HG03457 (cell line): ENCODE data around the gene AK4.
"Not testable (repeated sequence)": the region's sequence is repeated elsewhere in the genome, so short reads cannot be mapped to it uniquely, and the experiment has no call there.

ENCODE experiments used
- ATAC-seq: cut with Tn5 transposase; IDR thresholded peaks from one replicate; pipeline ENCODE4 v1.9.1; 2021; ENCODE audit warnings: moderate number of reproducible peaks; ENCODE audit not compliant: unreplicated experiment

Gene AK4

DNA sequence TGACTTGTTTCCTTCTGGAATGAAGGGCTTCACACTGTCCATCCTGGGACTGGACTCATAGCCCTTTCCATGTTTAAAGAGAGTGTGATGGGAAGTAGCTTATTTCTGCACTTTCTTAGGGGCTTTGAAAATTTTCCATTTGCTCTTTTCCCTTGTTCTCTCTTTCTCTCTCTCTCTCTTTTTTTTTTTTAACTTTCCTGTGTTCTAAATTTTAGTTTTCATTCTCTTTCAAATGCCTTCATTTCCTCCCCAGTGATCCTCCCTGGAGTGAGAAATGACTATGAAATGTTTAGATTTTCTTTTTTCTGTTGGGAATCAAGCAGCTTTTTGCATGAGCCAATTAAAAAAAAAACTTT lies 2.1 kb downstream of the AK4 start:
- ATAC-seq, result no peak

DNA sequence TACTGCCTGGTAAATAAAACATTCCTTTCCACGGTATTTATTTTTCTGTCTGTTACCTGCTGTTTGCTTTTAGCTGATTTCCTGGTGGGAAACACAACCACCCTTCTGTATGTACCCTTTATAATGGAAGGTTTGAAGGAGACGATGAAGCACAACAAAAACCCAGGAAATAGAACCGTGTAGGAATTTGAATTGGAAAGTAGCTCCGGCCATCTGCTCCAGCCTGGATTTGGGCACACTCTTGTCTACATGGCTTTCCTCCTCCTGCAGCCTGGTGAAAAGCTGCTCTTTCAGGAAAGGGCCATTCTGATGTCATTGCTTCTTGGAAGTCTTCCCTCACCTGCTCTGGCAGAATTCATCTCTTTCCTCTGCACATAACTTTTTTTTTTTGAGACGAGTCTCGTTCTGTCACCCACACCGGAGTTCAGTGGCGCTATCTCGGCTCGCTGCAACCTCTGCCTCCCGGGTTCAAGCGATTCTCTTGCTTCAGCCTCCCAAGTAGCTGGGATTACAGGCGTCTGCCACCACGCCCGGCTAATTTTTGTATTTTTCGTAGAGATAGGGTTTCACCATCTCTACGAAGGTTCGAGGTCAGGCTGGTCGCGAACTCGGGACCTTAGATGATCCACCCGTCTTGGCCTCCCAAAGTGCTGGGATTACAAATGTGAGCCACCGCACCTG lies 2.7 kb downstream of the AK4 start:
- ATAC-seq, result no peak

DNA sequence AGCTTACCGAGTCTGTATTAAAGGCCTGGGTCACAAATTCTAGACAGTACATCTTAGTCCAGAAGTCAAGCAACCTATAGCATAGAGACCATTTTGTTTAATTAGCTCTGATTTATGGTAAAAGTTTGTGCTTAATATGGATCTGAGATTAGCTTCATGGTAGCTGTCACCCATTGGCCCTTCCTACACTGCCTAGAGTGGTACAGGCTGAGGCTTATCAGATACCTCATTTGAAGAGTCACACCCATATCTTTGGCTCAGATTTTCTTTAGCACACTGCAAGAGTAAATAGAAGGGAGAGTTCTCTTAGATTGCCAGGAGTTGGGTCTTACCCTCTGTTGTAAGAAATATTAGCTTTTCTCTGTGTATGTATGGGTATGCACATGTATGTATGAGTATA lies 3.6 kb downstream of the AK4 start:
- ATAC-seq, result no peak

DNA sequence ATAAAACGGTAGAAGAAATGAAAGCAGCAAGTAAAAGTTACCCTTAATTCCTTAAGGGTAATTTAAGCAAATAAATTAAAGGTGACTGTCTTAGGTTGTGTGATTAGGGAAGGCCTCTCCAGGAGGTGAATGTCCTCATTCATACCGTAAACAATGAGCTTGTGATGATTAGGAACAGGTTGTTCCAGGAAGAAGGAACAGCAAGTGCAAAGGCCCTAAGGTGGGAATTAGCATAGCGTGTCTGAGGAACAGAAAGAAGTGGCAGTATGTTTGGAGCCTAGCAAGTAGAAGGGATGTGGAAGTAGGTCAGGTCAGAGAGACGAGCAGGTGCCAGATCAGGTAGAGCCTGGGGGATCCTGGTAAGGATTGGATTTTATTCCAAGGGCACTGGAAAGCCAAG lies 5.6 kb downstream of the AK4 start:
- ATAC-seq, result no peak

GRCh38 chr1:65156910-65157545 lies 9.0 kb downstream of the AK4 start:
- no peak for ATAC-seq

DNA sequence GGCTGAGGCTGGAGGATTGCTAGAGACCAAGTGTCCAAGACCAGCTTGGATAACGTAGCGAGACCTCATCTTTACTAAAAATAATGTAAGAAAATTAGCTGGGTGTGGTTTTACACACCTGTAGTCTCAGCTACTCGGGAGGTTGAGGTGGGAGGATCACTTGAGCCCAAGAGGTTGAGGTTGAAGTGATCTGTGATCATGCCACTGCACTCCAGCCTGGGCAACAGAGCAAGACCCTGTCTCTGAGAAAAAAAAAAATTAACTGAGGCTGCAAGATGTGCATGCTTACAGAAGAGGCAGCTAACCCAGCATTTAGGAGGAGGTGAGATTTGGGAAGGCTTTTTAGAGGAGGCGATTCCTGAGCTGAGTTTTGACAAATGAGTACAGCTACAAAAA lies 9.5 kb downstream of the AK4 start:
- ATAC-seq, result no peak

DNA sequence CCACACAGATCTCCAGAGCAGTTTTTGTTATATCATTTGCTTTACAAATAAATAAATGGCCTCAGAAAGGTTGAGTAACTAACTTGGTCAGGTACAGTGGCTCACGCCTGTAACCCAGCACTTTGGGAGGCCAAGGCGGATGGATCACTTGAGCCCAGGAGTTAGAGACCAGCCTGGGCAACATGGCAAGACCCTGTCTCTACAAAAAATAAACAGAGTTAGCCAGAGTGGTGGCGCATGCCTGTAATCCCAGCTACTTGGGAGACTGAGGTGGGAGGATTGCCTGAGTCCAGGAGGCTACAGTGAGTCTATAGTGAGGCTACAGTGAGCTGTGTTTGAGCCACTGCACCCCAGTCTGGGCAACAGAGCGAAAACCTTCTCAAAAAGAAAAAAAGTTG lies 11.3 kb downstream of the AK4 start:
- ATAC-seq, result not testable (repeated sequence)

GRCh38 chr1:65159801-65160523 lies 12.0 kb downstream of the AK4 start:
- no peak for ATAC-seq

DNA sequence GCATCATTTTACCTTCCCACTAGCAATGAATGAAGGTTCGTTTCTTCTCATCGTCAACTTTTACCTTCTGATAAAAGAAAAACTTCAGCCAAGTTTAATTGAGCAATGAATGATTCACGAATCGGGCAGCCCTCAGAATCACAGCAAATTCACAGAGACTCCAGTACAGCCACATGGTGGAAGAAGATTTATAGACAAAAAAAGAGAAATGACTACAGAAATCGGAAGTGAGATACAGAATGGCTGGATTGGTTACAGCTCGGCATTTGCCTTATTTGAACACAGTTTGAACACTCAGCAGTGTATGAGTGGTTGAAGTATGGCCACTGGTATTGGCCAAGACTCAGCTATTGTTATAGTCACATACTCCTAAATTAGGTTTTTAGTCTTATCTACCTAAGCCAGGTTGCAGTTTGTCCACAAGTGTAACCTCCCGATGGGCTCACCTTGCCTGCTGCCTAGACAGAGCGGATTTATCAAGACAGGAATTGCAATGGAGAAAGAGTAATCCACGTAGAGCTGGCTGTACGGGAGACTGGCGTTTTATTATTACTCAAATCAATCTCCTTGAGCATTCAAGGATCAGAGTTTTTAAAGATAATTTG lies 15.3 kb downstream of the AK4 start:
- ATAC-seq, result no peak

DNA sequence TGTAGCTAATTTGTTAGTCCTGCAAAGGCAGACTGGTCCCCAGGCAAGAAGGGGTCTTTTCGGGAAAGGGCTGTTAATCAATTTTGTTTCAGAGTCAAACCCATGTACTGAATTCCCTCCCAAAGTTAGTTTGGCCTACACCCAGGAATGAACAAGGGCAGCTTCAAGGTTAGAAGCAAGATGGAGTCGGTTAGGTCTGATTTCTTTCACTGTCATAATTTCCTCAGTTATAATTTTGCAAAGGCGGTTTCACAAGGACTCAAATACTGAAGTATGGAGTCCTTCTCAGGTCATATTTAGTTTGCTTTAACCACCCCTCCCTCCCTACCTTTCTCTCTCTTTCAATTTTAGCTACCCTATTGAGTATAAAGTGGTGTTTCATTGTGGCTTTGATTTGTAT lies 16.1 kb downstream of the AK4 start:
- not testable (repeated sequence) for ATAC-seq

DNA sequence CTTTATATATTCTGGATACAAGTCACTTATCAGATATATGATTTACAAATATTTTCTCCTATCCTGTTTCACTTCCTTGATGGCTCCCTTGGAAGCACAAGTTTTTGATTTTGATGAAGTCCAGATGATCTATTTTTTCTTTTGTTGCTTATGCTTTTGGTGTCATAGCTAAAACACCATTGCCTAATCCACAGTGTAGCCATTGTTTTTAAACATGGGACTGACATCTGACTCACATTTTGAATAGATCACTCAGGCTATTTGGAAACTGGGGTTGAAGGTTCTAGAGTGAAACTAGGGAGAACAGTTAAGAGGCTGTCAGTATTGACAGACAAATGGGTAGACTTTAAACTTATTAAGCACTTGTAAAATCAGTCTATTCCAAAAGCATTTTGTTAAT lies 16.6 kb downstream of the AK4 start:
- ATAC-seq, result no peak

GRCh38 chr1:65165269-65165993 lies 17.4 kb downstream of the AK4 start:
- ATAC-seq, result peak; percentile 87

DNA sequence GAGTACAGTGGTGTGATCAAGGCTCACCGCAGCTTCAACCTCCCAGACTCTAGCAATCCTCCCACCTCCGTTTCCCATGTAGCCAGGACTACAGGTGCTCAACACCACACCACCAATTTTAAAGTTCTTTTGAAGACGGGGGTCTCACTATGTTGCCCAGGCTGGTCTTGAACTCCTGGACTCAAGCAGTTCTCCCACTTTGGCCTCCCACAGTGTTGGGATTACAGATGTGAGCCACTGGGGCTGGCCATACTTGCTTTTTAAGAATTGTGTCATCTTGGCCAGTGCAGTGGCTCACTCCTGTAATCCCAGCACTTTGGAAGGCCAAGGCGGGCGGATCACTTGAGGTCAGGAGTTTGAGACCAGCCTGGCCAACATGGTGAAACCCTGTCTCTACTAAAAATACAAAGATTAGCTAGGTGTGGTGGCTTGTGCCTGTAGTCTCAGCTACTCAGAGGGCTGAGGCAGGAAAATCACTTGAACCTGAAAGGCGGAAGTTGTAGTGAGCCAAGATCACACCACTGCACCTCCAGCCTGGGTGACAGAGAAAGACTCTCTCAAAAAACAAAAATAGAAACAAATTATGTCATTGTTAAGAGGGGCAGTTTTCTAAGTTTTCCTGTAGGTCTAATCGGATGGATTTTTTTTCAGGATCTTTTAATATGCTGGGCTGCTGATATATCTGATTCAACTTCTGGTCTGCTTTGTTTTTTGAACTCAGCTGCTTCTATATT lies 18.7 kb downstream of the AK4 start:
- ATAC-seq, result no peak

- no peak for ATAC-seq
Observed at GRCh38 chr1:65167586-65168242, 19.7 kb downstream of the AK4 start.

DNA sequence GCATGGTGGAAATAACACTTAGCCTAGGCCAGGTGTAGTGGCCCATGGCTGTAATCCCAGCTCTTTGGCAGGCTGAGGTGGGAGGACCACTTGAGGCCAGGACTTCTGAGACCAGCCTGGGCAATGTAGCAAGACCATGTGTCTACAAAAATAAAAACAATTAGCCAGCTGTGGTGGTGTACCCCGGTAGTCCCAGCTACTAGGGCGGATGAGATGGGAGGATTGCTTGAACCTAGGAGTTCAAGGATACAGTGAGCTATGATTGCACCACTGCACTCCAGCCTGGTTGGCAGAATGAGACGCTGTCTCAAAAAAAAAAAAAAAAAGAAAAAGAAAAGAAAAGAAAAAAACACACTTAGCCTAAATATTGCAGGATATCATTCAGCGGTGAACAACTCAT lies 20.9 kb downstream of the AK4 start:
- no peak for ATAC-seq

DNA sequence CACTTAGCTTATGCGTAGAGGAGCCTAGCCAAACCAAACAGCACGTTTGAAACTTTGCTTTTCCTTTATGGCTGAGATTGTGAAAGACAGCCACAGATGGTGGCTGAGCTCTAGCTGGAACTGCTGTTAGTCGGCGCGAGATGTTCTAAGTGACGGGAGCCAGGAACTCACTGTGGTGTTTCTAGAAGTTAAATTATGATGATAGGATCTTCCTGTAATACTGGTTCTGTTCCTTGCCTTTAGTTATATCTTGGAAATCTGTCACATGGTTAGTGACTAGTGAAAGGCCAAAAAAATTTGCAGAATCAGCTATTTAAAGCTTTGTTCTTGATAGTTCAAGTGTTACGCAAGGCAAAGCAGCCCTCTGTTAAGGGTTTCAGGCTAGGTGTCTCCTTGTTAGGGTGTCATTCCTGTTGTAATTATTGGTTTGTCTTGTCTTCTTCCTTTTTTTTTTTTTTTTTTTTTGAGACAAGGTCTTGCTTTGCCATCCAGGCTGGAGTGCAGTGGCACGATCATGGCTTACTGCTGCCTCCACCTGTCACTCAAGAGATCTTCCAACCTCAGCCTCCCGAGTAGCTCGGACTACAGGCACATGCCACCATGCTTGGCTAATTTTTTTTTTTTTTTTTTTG lies 22.6 kb downstream of the AK4 start:
- ATAC-seq, result no peak

DNA sequence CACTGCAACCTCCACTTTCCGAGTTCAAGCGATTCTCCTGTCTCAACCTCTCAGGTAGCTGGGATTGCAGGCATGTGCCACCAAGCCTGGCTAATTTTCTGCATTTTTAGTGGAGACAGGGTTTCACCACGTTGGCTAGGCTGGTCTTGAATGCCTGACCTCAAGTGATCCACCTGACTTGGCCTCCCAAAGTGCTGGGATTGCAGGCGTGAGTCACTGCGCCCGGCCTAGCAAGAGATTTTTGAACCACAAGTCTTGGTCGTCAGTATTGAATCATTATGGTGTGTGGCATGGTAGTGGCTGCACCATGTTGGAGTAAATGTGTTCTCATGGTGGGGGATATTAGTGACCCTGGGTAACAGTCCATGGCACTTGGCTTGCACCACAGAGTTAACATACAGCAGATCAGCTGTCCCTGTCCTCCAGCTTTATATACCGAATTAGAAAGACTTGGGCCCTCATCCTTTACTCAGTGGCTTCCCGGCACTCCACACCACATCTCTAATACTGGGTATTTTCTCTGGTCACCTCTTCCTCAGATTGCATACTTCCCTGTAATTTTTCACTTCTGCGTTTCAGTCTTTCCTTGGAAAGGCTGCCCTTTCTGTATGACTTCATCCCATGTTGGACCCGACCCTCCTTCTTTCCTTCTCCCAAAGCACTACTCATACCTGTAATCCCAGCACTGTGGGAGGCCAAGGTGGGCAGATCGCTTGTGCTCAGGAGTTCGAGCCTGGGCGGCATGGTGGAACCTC lies 25.1 kb downstream of the AK4 start:
- no peak for ATAC-seq

DNA sequence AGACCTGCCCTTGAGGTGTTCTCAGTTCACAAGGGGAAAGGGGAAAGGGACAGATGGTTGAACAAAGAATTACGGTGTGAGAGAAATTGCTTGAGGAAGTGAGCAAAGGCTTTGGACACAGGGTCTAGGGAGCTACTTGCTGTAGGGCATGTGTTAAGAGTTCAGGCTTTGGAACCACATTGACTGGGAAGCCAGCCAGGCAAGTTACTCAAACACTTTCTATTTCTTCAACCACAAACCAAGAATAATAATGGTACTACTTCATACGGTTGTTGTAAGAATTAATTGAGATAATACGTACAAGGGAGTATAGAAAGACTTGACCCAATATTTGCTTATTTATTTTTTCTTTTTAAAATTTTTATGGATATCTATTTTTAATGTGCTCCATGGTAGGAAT lies 26.6 kb downstream of the AK4 start:
- peak; percentile 88 for ATAC-seq
